ENCODE measurements around the gene IL22RA1. TPM values are rescaled to one million over a fixed set of nuclear protein-coding genes. Genes with fewer than 3 reads are reported as not detected.
A peak's percentile ranks its signal among the peaks of the same experiment; 100 is the strongest.

The IL22RA1 gene
- total RNA-seq, 1 experiment from 2014 or later, result 0.13 TPM

DNA sequence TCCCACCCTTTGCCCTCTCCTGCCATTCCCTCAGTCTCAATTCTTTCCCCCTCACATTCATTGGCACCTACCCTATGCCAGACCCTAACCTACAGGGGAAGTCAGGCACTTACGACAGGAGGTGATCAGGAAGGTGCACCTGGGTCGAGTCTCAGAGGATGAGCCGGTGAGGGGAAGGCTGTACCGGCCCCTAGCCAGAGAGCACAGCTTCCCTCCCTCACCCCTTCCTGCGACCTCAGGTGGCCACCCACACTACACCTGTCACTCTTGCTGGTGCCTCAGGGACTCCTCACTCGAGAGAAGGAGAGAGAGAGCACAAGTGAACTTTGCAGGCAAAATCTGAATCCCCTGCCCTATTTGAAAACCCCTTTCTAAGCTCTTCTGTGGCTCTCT lies 29.3 kb downstream of the IL22RA1 start:
- no peak overlapping the region for H2BK15ac ChIP-seq (ENCODE audit: low read depth, low read length)
- no peak overlapping the region for H3K4me3 Mint-ChIP-seq
- DNase-seq, result no peak
- H4K91ac ChIP-seq (ENCODE audit: insufficient read length, low read depth, low read length), result no peak overlapping the region
- H3K56ac ChIP-seq (ENCODE audit: insufficient read length, low read depth, low read length), result no peak overlapping the region
- H2BK5ac ChIP-seq (ENCODE audit: insufficient read length, low read length), result no peak overlapping the region
- H3K23me2 ChIP-seq (ENCODE audit: insufficient read length, low read depth, low read length, poor library complexity, severe bottlenecking), result no peaks in the 10 kb centered on the region
- H2AFZ ChIP-seq (ENCODE audit: low read length), result no peak overlapping the region
- H3K27ac ChIP-seq (ENCODE audit: insufficient read length, low read depth, low read length), result no peak overlapping the region
- H3K9me3 Mint-ChIP-seq, result no peaks in the 10 kb centered on the region
- H2AK5ac ChIP-seq (ENCODE audit: insufficient read length, low read length), result no peak overlapping the region
- H3K4me2 ChIP-seq (ENCODE audit: insufficient read depth, insufficient read length, low read length), result no peak overlapping the region
- H3K36me3 Mint-ChIP-seq (ENCODE audit: insufficient read depth in 1 of 3, low read depth in 3 of 3), result no peaks in the 10 kb centered on the region
- TF ChIP-seq CTCF (conservative IDR thresholded peaks at IDR 0.05), result no peak
- no peak overlapping the region for H4K5ac ChIP-seq (ENCODE audit: insufficient read length, low read depth, low read length)
- H3K18ac ChIP-seq (ENCODE audit: insufficient read length, low read depth, low read length), result no peak overlapping the region
- H2BK120ac ChIP-seq (ENCODE audit: low read depth, low read length, poor library complexity, severe bottlenecking), result no peak overlapping the region
- H3K14ac ChIP-seq (ENCODE audit: insufficient read depth, low read length), result no peak overlapping the region
- no peak overlapping the region for H3K23ac ChIP-seq (ENCODE audit: insufficient read length, low read depth, low read length)
- no peaks in the 10 kb centered on the region for H3K9me3 ChIP-seq (ENCODE audit: control insufficient read depth, low read depth, low read length)
- H3K4ac ChIP-seq (ENCODE audit: low read depth, low read length), result no peak overlapping the region
- WGBS (ENCODE audit: extremely low coverage, insufficient read length, low lambda C conversion rate), result no CpG with 5 or more reads among the region's 6 CpGs
- H3K27ac Mint-ChIP-seq, result peak overlapping the region in 1 of 3 experiments; percentile 2; a peak in 1 of 7 replicates
- no peak overlapping the region for H2BK20ac ChIP-seq (ENCODE audit: low read depth, low read length, poor library complexity, severe bottlenecking)
- H3K79me2 ChIP-seq (ENCODE audit: insufficient read depth, low read length), result no peaks in the 10 kb centered on the region
- no peak overlapping the region for H4K8ac ChIP-seq (replicated peaks; ENCODE audit: insufficient read length, low read depth, low read length)
- no peaks in the 10 kb centered on the region for H3K27me3 ChIP-seq (ENCODE audit: insufficient read depth, low read length)
- H3K4me1 ChIP-seq (ENCODE audit: insufficient read depth, low read length), result peaks cover 4% of the 10 kb centered on the region; the same call in 1 of the 2 replicates
- H3K4me1 Mint-ChIP-seq, result peaks cover 29 to 45% of the 10 kb centered on the region in 2 experiments
- H3K27me3 Mint-ChIP-seq (ENCODE audit: low read depth), result peaks cover 15% of the 10 kb centered on the region
- no peaks in the 10 kb centered on the region for H3K79me1 ChIP-seq (ENCODE audit: insufficient read depth, low read depth, low read length, poor library complexity, severe bottlenecking)
- no peaks in the 10 kb centered on the region for H4K20me1 ChIP-seq (ENCODE audit: control insufficient read depth, insufficient read depth, insufficient read length)
- no peak overlapping the region for H3K9ac ChIP-seq (ENCODE audit: extremely low read depth, insufficient read length, low read length)
- no peak overlapping the region for H3T11ph ChIP-seq (ENCODE audit: low read length)
- H2BK12ac ChIP-seq (ENCODE audit: insufficient read length, low read depth, low read length), result no peak overlapping the region

All from H9 (cell line).